ENCODE measurements around the gene SLC2A13.
"Not testable (repeated sequence)": the region's sequence is repeated elsewhere in the genome, so short reads cannot be mapped to it uniquely, and the experiment has no call there.

The SLC2A13 gene

DNA sequence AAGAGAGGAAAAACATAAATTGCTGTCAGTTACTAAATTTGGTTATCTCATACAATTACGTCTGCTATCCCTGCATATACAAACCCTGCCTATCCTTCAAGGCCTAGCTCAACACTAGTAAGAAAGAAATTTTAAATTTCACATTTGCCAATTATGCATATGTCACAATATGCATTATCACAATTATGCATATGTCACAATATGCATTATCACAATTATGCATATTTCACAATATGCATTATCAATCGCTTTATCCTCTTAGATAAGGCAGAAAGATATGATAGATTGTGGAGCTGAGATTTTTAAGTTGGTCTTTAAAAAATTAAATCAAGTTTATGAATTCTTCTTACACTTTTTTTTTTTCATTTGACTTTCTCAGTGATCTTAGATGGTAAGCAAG lies 291.3 kb downstream of the SLC2A13 start:
- Histone ChIP-seq H3K4me2 (ENCODE audit: low read depth, low read length, poor library complexity, severe bottlenecking) (no peak overlapping the region), H4K20me1 (ENCODE audit: insufficient read depth, low read length, poor library complexity, severe bottlenecking) (no peaks in the 10 kb centered on the region), H2AFZ (ENCODE audit: low read length) (no peak overlapping the region), H3K27me3 (ENCODE audit: insufficient read depth, low read length, poor library complexity, severe bottlenecking) (no peaks in the 10 kb centered on the region), H3F3A (ENCODE audit: low read depth) (no peaks in the 10 kb centered on the region), H3K4me1 (ENCODE audit: insufficient read depth, low read length, poor library complexity, severe bottlenecking) (peaks cover 4% of the 10 kb centered on the region), H3K36me3 (ENCODE audit: insufficient read depth, low read length) (no peaks in the 10 kb centered on the region), H3K79me2 (ENCODE audit: insufficient read depth, low read length) (no peaks in the 10 kb centered on the region), H3K4me3 (ENCODE audit: low read length, poor library complexity, severe bottlenecking) (no peak overlapping the region), H3K9ac (ENCODE audit: low read depth, low read length, poor library complexity, severe bottlenecking) (no peak overlapping the region), H3K9me3 (ENCODE audit: insufficient read depth, low read depth, low read length) (no peaks in the 10 kb centered on the region), H3K9me2 (replicated peaks; ENCODE audit: low read depth, low read length) (no peaks in the 10 kb centered on the region)
- TF ChIP-seq EZH2phosphoT487 (IDR thresholded peaks at IDR 0.05; ENCODE audit: borderline replicate concordance): no peak
- TF ChIP-seq, protein P1, sequence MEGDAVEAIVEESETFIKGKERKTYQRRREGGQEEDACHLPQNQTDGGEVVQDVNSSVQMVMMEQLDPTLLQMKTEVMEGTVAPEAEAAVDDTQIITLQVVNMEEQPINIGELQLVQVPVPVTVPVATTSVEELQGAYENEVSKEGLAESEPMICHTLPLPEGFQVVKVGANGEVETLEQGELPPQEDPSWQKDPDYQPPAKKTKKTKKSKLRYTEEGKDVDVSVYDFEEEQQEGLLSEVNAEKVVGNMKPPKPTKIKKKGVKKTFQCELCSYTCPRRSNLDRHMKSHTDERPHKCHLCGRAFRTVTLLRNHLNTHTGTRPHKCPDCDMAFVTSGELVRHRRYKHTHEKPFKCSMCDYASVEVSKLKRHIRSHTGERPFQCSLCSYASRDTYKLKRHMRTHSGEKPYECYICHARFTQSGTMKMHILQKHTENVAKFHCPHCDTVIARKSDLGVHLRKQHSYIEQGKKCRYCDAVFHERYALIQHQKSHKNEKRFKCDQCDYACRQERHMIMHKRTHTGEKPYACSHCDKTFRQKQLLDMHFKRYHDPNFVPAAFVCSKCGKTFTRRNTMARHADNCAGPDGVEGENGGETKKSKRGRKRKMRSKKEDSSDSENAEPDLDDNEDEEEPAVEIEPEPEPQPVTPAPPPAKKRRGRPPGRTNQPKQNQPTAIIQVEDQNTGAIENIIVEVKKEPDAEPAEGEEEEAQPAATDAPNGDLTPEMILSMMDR (conservative IDR thresholded peaks at IDR 0.05; ENCODE audit: low read length): no peak

DNA sequence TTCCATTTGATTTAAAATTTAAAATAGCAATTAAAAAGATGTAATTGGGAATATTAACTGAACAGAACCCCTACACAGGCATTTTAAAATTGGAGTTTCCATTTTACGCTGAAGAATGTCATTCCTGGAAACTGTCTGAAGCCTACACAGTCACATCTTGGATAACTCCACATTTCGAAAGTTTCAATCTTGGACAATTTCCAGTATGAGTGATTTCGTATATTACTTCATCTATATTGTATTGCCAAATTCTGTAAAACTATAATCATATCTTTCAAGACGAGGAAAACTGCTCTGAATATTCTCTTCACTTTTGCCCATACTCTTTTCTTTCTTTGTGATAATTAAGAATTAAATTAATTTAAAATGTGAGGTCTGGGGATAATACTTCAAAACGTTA lies 292.1 kb downstream of the SLC2A13 start:
- TF ChIP-seq, protein P1 (conservative IDR thresholded peaks at IDR 0.05; ENCODE audit: low read length): no peak
- no peak for TF ChIP-seq EZH2phosphoT487 (IDR thresholded peaks at IDR 0.05; ENCODE audit: borderline replicate concordance)

DNA sequence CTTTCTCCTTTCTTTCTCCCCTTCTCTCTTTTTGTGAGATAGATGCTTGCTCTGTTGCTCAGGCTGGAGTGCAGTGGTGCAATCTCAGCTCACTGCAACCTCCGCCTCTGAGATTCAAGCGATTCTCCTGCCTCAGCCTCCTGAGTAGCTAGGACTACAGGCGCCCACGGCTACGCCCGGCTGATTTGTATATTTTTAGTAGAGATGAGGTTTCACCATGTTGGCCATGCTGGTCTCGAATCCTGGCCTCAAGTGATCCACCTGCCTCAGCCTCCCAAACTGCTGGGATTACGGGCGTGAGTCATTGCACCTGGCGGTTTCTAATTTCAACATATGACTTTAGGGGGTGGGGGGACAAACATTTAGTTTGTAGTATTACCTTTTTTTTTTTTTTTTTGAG lies 293.4 kb downstream of the SLC2A13 start:
- H3K9me3 ChIP-seq (ENCODE audit: insufficient read depth, low read depth, low read length); H3K9ac ChIP-seq (ENCODE audit: low read depth, low read length, poor library complexity, severe bottlenecking); H3K36me3 ChIP-seq (ENCODE audit: insufficient read depth, low read length); H3F3A ChIP-seq (ENCODE audit: low read depth); H3K79me2 ChIP-seq (ENCODE audit: insufficient read depth, low read length); H3K27me3 ChIP-seq (ENCODE audit: insufficient read depth, low read length, poor library complexity, severe bottlenecking); H2AFZ ChIP-seq (ENCODE audit: low read length); H3K4me1 ChIP-seq (ENCODE audit: insufficient read depth, low read length, poor library complexity, severe bottlenecking); H3K4me3 ChIP-seq (ENCODE audit: low read length, poor library complexity, severe bottlenecking); H3K4me2 ChIP-seq (ENCODE audit: low read depth, low read length, poor library complexity, severe bottlenecking); H3K9me2 ChIP-seq (replicated peaks; ENCODE audit: low read depth, low read length); H4K20me1 ChIP-seq (ENCODE audit: insufficient read depth, low read length, poor library complexity, severe bottlenecking): not testable (repeated sequence)

More for the DNA sequence above, 292.1 kb downstream of the SLC2A13 start:
- H3K4me1 ChIP-seq (ENCODE audit: insufficient read depth, low read length, poor library complexity, severe bottlenecking): peaks cover 4% of the 10 kb centered on the region
- H3K4me2 ChIP-seq (ENCODE audit: low read depth, low read length, poor library complexity, severe bottlenecking): no peak overlapping the region
- no peaks in the 10 kb centered on the region for H3K27me3 ChIP-seq (ENCODE audit: insufficient read depth, low read length, poor library complexity, severe bottlenecking)
- H3K9ac ChIP-seq (ENCODE audit: low read depth, low read length, poor library complexity, severe bottlenecking): no peak overlapping the region
- H3K9me3 ChIP-seq (ENCODE audit: insufficient read depth, low read depth, low read length): no peaks in the 10 kb centered on the region
- H3K79me2 ChIP-seq (ENCODE audit: insufficient read depth, low read length): no peaks in the 10 kb centered on the region
- H4K20me1 ChIP-seq (ENCODE audit: insufficient read depth, low read length, poor library complexity, severe bottlenecking): no peaks in the 10 kb centered on the region
- H2AFZ ChIP-seq (ENCODE audit: low read length): no peak overlapping the region
- H3K9me2 ChIP-seq (replicated peaks; ENCODE audit: low read depth, low read length): no peaks in the 10 kb centered on the region
- no peak overlapping the region for H3K4me3 ChIP-seq (ENCODE audit: low read length, poor library complexity, severe bottlenecking)
- H3F3A ChIP-seq (ENCODE audit: low read depth): no peaks in the 10 kb centered on the region
- no peaks in the 10 kb centered on the region for H3K36me3 ChIP-seq (ENCODE audit: insufficient read depth, low read length)

DNA sequence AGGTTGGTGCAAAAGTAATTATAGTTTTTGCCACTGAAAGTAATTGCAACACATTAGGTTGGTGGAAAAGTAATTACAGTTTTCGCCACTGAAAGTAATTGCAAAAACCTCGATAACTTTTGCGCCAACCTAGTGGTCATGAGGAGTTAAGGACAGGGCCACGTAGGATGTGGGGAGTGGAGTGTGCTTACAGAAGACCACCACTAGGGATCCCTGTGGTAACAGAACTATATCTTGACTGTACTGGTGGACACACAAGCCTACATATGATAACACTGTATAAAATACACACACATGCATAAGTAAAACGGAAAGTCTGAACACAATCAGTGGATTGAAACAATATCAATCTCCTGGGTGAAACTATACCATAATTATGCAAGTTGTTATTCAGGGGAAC lies 298.8 kb downstream of the SLC2A13 start:
- Histone ChIP-seq H3K4me1 (ENCODE audit: insufficient read depth, low read length, poor library complexity, severe bottlenecking) (no peaks in the 10 kb centered on the region), H3K9me3 (ENCODE audit: insufficient read depth, low read depth, low read length) (no peaks in the 10 kb centered on the region), H3F3A (ENCODE audit: low read depth) (no peaks in the 10 kb centered on the region), H3K4me3 (ENCODE audit: low read length, poor library complexity, severe bottlenecking) (no peak overlapping the region), H3K9ac (ENCODE audit: low read depth, low read length, poor library complexity, severe bottlenecking) (no peak overlapping the region), H3K27me3 (ENCODE audit: insufficient read depth, low read length, poor library complexity, severe bottlenecking) (no peaks in the 10 kb centered on the region), H3K4me2 (ENCODE audit: low read depth, low read length, poor library complexity, severe bottlenecking) (no peak overlapping the region), H4K20me1 (ENCODE audit: insufficient read depth, low read length, poor library complexity, severe bottlenecking) (no peaks in the 10 kb centered on the region), H3K9me2 (replicated peaks; ENCODE audit: low read depth, low read length) (no peaks in the 10 kb centered on the region), H3K79me2 (ENCODE audit: insufficient read depth, low read length) (no peaks in the 10 kb centered on the region), H3K36me3 (ENCODE audit: insufficient read depth, low read length) (no peaks in the 10 kb centered on the region), H2AFZ (ENCODE audit: low read length) (no peak overlapping the region)
- TF ChIP-seq EZH2phosphoT487 (IDR thresholded peaks at IDR 0.05; ENCODE audit: borderline replicate concordance): no peak
- TF ChIP-seq, protein P1 (conservative IDR thresholded peaks at IDR 0.05; ENCODE audit: low read length): peak; percentile 82
